Bronchial epithelial cell (primary cell): ENCODE results near the gene ACSL4. TPM values are rescaled to one million over a fixed set of nuclear protein-coding genes. Genes with fewer than 3 reads are reported as not detected.

Experiments used
- DNase-seq: peaks from one replicate; pipeline ENCODE4 v3.0.0-alpha.2; 2010; ENCODE audit warnings: low read depth
- FAIRE-seq: peaks from 2 replicates; lab custom pipeline; 2011; peaks lifted over from hg19 to GRCh38; lab: Jason Lieb, UNC
- H3K27me3 ChIP-seq: 2 replicates; pipeline ENCODE4 v1.5.1; 2011; ENCODE audit warnings: low read length; ENCODE audit not compliant: control insufficient read depth, insufficient read depth
- H3K36me3 ChIP-seq: 2 replicates; pipeline ENCODE4 v1.5.1; 2011; ENCODE audit warnings: low read length; ENCODE audit not compliant: control insufficient read depth, insufficient read depth
- H3K4me3 ChIP-seq: 2 replicates; pipeline ENCODE4 v1.5.1; 2011; ENCODE audit warnings: mild to moderate bottlenecking, low read depth, low read length, control low read depth
- total RNA-seq: library from RNA; depleted of rRNA; stranded (reverse); fragments of >200 nt; gene quantifications from 2 replicates; pipeline ENCODE4 v1.2.1, GENCODE V29; 2014
- TF ChIP-seq, protein P1 (sequence below): IDR thresholded peaks from 2 replicates; pipeline ENCODE4 v1.5.1; 2011; ENCODE audit warnings: mild to moderate bottlenecking, moderate library complexity, low read length, control low read depth, inconsistent platforms; ENCODE audit not compliant: insufficient read depth, severe bottlenecking

ACSL4 gene
- total RNA-seq, 1 donor from 2014 or later = 57.9 TPM

DNA sequence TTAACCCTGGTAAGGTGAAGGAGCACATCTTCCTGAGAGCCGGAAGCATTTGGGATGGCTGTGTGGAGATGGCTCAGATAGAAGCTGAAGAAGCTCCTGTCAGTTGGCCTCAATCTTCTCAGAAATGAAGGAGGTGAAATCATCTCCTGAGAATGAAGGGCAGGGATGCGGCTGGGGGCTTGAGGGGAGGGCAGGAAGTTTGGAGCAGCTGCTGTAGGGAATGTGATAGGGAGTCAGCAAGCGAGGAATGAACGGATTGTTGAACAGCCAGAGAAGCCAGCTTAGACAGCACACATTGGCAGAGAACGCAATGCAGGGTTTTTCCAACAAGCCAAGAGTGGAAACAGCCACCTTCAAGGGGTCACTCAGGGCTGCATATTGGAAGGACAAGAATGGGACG lies 118.1 kb downstream of the ACSL4 start:
- no peak for FAIRE-seq
- TF ChIP-seq, protein P1, sequence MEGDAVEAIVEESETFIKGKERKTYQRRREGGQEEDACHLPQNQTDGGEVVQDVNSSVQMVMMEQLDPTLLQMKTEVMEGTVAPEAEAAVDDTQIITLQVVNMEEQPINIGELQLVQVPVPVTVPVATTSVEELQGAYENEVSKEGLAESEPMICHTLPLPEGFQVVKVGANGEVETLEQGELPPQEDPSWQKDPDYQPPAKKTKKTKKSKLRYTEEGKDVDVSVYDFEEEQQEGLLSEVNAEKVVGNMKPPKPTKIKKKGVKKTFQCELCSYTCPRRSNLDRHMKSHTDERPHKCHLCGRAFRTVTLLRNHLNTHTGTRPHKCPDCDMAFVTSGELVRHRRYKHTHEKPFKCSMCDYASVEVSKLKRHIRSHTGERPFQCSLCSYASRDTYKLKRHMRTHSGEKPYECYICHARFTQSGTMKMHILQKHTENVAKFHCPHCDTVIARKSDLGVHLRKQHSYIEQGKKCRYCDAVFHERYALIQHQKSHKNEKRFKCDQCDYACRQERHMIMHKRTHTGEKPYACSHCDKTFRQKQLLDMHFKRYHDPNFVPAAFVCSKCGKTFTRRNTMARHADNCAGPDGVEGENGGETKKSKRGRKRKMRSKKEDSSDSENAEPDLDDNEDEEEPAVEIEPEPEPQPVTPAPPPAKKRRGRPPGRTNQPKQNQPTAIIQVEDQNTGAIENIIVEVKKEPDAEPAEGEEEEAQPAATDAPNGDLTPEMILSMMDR = no peak
- DNase-seq = no peak

DNA sequence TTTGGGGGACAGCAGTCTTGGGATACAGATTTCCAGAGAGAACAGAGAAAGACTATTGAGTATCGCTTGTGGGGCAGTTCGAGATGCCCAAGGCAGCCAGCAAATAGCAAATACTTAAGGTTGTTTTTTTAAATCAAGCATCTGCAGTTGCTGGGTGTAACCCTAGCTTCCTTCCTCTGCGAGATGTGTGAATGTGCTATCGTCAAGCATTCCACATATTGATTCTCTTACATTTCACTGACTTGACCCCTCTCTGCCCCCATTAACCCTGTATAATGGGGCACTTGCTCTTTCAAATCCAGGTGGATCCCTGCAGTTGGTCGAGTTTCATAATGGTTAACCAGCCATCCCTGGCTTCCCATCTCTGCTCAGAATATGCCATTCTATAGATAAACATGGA lies 131.6 kb downstream of the ACSL4 start:
- Histone ChIP-seq H3K4me3 (no peak overlapping the region), H3K27me3 (peaks cover 4% of the 10 kb centered on the region), H3K36me3 (no peaks in the 10 kb centered on the region)
- FAIRE-seq (no peak), DNase-seq (no peak)
- TF ChIP-seq, protein P1 = no peak

More for the DNA sequence above, 118.1 kb downstream of the ACSL4 start:
- H3K4me3 ChIP-seq = no peak overlapping the region
- no peaks in the 10 kb centered on the region for H3K36me3 ChIP-seq
- H3K27me3 ChIP-seq = no peaks in the 10 kb centered on the region

- Histone ChIP-seq H3K4me3 (no peak overlapping the region), H3K27me3 (peaks cover 4% of the 10 kb centered on the region), H3K36me3 (no peaks in the 10 kb centered on the region)
- DNase-seq (no peak), FAIRE-seq (no peak)
- TF ChIP-seq, protein P1 = no peak
Observed at GRCh38 chrX:109600237-109600651, 132.8 kb downstream of the ACSL4 start.

DNA sequence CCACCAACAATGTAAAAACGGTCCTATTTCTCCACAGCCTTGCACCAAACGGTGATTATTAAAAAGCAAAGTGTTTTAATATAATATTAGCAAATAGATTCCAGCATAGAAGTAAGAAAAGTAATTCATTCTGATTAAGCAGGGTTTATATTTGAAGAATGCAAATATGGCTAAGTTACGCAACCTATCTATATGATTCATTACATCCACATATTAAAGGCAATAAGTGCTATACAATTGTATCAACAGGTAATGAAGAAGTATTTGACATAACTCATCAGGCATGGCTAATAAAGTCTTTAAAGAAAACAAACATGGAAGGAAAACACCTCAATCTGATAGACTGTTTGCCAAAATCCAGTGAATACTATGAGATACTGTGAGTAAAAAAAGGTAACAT lies 137.0 kb downstream of the ACSL4 start:
- TF ChIP-seq, protein P1 = no peak
- no peak overlapping the region for H3K4me3 ChIP-seq
- FAIRE-seq = no peak
- no peaks in the 10 kb centered on the region for H3K36me3 ChIP-seq
- H3K27me3 ChIP-seq = peaks cover 4% of the 10 kb centered on the region
- DNase-seq = peak; percentile 59

Other genes starting within 250 kb of the ACSL4 start
- 11.3 and 13.2 TPM in 2 replicates for gene NXT2, start 196.4 kb downstream of the ACSL4 start, total RNA-seq
- gene KCNE5, start 108.1 kb downstream of the ACSL4 start, total RNA-seq = 0.26 TPM in 2 replicates